ENCODE measurements around the gene TCERG1L. TPM values are rescaled to one million over a fixed set of nuclear protein-coding genes. Genes with fewer than 3 reads are reported as not detected.

The TCERG1L gene
- polyA plus RNA-seq, 1 of the 3 experiments (the other 2 are of a cell fraction), result not detected

DNA sequence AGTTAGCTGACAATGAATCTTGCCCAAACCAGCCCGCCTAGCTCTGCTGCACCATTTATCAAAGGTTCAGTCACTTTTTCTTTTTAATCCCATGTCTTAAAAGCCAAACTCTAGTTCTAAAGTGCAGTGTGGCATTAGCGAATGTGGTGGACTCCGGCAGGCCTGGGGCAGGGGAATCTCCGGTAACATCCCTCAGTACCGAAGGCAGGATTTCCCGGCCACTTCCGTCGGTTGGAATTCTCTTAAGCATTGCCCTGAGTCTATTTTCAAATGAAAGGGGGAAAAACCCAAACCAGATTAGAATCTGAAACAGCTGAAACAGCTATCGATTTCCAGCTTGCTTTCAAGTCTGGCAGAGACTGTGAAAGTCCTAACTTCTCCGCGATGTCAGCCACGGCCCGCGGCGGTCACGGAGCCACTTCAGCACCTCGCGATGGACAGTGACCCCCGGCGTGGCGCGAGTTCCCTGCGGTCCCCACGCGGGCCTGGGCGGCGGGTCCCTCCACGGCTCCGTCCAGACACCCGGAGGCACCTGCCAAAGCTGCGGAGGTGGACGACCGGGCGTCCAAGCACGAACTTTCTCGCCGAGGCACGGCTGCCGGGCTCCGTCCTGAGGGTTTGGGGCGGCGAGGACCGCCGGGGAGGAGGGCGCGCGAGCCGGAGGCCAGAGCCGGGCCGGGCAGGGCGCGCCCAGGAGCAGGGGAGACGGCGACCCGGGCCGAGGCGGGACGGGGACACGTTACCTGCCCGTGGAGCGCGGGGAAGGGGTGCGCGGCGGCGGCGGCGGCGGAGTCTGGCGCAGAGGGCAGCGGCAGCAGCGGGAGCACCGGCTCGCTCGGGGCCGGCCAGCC is 745 bp downstream of the TCERG1L start:
- Histone ChIP-seq H3K27ac (ENCODE audit: low read depth in 2 of 2, low read length in 1 of 2) (no peak overlapping the region), H2AFZ (ENCODE audit: low read depth) (no peak overlapping the region), H3K4me3 (ENCODE audit: low read depth in 2 of 2, low read length in 1 of 2) (peak overlapping the region; percentile 29 to 31; a peak in 1 of 4 replicates), H3K9me3 (no peaks in the 10 kb centered on the region), H3K9ac (no peak overlapping the region), H3K9me2 (no peaks in the 10 kb centered on the region), H3K4me2 (no peak overlapping the region), H3K36me3 (replicated peaks in 1 of 2; ENCODE audit: control insufficient read depth in 1 of 2, insufficient read depth in 2 of 2, low read length in 1 of 2) (no peaks in the 10 kb centered on the region), H4K20me1 (ENCODE audit: insufficient read depth) (no peaks in the 10 kb centered on the region), H3K27me3 (ENCODE audit: insufficient read depth) (no peaks in the 10 kb centered on the region), H3F3A (replicated peaks; ENCODE audit: insufficient read depth) (no peaks in the 10 kb centered on the region), H3K79me2 (ENCODE audit: insufficient read depth) (no peaks in the 10 kb centered on the region), H3K4me1 (ENCODE audit: control insufficient read depth in 1 of 2, insufficient read depth in 2 of 2, low read depth in 1 of 2, low read length in 1 of 2) (peaks cover 0 to 15% of the 10 kb centered on the region in 2 experiments; a peak in 2 of 4 replicates)
- TF ChIP-seq FOXJ3 (CRISPR knock-in tag; IDR thresholded peaks at IDR 0.05) (no peak), TAF1 (IDR thresholded peaks at IDR 0.05; ENCODE audit: borderline replicate concordance, low read depth, low read length) (no peak), RCOR1 (IDR thresholded peaks at IDR 0.05; ENCODE audit: low read length) (no peak), ZBTB33 (IDR thresholded peaks at IDR 0.05; ENCODE audit: borderline replicate concordance, low read depth) (no peak), RAD21 (IDR thresholded peaks at IDR 0.05; ENCODE audit: low read length) (no peak), SIN3A (IDR thresholded peaks at IDR 0.05; ENCODE audit: borderline replicate concordance, low read depth, low read length) (no peak), YY1 (IDR thresholded peaks at IDR 0.05; ENCODE audit: low read depth) (no peak), TCF12 (IDR thresholded peaks at IDR 0.05) (no peak), FOSL2 (IDR thresholded peaks at IDR 0.05; ENCODE audit: borderline replicate concordance, low read depth) (no peak), MEF2A (IDR thresholded peaks at IDR 0.05; ENCODE audit: borderline replicate concordance, low read depth) (no peak), MXI1 (IDR thresholded peaks at IDR 0.05; ENCODE audit: low read depth, low read length) (no peak), SMC3 (IDR thresholded peaks at IDR 0.05; ENCODE audit: low read depth, low read length) (no peak), ELF1 (IDR thresholded peaks at IDR 0.05) (no peak), MAX (IDR thresholded peaks at IDR 0.05; ENCODE audit: low read depth) (no peak), NRF1 (IDR thresholded peaks at IDR 0.05; ENCODE audit: low read depth, low read length) (no peak), TEAD4 (IDR thresholded peaks at IDR 0.05; ENCODE audit: borderline replicate concordance, insufficient read depth) (no peak), RXRA (IDR thresholded peaks at IDR 0.05; ENCODE audit: borderline replicate concordance, low read depth) (no peak)
- TF ChIP-seq, protein P1, sequence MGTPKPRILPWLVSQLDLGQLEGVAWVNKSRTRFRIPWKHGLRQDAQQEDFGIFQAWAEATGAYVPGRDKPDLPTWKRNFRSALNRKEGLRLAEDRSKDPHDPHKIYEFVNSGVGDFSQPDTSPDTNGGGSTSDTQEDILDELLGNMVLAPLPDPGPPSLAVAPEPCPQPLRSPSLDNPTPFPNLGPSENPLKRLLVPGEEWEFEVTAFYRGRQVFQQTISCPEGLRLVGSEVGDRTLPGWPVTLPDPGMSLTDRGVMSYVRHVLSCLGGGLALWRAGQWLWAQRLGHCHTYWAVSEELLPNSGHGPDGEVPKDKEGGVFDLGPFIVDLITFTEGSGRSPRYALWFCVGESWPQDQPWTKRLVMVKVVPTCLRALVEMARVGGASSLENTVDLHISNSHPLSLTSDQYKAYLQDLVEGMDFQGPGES (IDR thresholded peaks at IDR 0.05; ENCODE audit: low read depth, low read length), result no peak
- TF ChIP-seq, protein P2, sequence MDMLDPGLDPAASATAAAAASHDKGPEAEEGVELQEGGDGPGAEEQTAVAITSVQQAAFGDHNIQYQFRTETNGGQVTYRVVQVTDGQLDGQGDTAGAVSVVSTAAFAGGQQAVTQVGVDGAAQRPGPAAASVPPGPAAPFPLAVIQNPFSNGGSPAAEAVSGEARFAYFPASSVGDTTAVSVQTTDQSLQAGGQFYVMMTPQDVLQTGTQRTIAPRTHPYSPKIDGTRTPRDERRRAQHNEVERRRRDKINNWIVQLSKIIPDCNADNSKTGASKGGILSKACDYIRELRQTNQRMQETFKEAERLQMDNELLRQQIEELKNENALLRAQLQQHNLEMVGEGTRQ (IDR thresholded peaks at IDR 0.05; ENCODE audit: borderline replicate concordance, low read depth, low read length), result no peak
- TF ChIP-seq, protein P3, sequence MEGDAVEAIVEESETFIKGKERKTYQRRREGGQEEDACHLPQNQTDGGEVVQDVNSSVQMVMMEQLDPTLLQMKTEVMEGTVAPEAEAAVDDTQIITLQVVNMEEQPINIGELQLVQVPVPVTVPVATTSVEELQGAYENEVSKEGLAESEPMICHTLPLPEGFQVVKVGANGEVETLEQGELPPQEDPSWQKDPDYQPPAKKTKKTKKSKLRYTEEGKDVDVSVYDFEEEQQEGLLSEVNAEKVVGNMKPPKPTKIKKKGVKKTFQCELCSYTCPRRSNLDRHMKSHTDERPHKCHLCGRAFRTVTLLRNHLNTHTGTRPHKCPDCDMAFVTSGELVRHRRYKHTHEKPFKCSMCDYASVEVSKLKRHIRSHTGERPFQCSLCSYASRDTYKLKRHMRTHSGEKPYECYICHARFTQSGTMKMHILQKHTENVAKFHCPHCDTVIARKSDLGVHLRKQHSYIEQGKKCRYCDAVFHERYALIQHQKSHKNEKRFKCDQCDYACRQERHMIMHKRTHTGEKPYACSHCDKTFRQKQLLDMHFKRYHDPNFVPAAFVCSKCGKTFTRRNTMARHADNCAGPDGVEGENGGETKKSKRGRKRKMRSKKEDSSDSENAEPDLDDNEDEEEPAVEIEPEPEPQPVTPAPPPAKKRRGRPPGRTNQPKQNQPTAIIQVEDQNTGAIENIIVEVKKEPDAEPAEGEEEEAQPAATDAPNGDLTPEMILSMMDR (IDR thresholded peaks at IDR 0.05), result no peak
- POLR2A ChIA-PET, result no interaction called here
- WGBS (ENCODE audit: low lambda C conversion rate), result 28% methylated on average over 19 of the region's 76 CpGs
- CTCF ChIA-PET, result interaction anchor here (0.7 to 2.6 kb wide), 17 partner anchors 9 to 1120 kb away, joined by 3 to 9 read pairs (median 3); no protein-coding TSS in a partner anchor
- DNase-seq, result no peak
